Stimulated activated CD4-positive, alpha-beta T cell treated with anti-CD3 and anti-CD28 coated beads, Interleukin-2, amount 100 ng/mL, for 4 hours (primary cell): ENCODE measurements around the gene PRM3.

Experiments used
- DNase-seq: peaks from one replicate; pipeline ENCODE4 v3.0.0-alpha.2; 2020; ENCODE audit warnings: low read depth

The PRM3 gene

GRCh38 chr16:11242658-11243057 lies 30.8 kb downstream of the PRM3 start:
- no peak for DNase-seq

GRCh38 chr16:11241480-11242204 lies 31.8 kb downstream of the PRM3 start:
- DNase-seq, result no peak

GRCh38 chr16:11240636-11241473 lies 32.6 kb downstream of the PRM3 start:
- DNase-seq, result no peak

- no peak for DNase-seq
Measured at GRCh38 chr16:11239644-11240632, 33.5 kb downstream of the PRM3 start.

DNA sequence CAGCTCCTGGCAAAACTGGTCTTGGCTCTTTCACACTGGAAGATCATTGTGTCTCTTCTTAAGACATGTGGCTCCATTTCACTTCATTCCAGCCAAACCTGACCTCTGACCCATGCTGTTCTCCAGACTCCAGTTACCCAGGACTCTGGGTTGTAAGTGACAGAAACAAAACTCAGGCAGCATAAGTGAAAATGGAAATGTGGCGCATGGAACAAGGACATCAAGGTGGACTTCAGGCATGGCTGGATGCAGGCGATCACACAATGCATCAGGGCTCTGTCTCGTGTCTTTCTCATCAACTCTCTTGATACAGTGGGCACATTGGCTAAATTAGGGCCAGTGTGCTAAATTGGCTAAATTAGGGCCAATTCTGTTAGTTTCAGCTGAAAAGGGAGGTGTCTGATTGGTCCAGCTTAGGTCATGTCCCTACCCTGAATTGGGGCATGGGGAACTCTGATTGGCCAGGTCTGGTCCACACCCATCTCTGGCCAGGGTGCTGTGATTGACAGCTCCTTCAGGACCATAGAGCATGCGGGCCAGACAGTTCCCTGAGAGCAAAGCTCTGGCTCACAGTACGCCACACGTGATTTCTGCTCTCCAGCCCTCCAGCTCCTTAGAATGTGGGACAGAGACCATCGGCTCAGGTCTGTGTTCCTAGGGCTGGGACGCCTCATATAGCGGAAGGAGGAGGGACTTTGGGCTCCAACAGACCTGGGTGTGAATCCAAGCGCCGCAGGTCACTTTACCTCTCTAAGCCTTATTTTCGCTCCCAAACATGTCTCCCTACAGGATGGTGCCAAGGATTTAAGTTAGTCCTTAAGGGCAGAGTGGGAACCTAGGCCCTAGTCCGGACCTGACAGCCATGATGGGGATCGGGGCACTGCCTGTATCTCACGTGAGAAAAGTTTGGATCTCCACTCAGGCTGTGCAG lies 34.9 kb downstream of the PRM3 start:
- no peak for DNase-seq

- DNase-seq, result no peak
Measured at GRCh38 chr16:11236461-11237254, 36.8 kb downstream of the PRM3 start.

- no peak for DNase-seq
Measured at GRCh38 chr16:11235703-11235991, 37.8 kb downstream of the PRM3 start.

GRCh38 chr16:11234884-11235702 lies 38.3 kb downstream of the PRM3 start:
- DNase-seq, result no peak

GRCh38 chr16:11233727-11234376 lies 39.6 kb downstream of the PRM3 start:
- DNase-seq, result peak; percentile 67

GRCh38 chr16:11232852-11233726 lies 40.3 kb downstream of the PRM3 start:
- DNase-seq, result peak; percentile 86

- no peak for DNase-seq
Measured at GRCh38 chr16:11232302-11232851, 41.1 kb downstream of the PRM3 start.

GRCh38 chr16:11231367-11231970 lies 42.0 kb downstream of the PRM3 start:
- DNase-seq, result no peak

GRCh38 chr16:11229906-11230305 lies 43.5 kb downstream of the PRM3 start:
- no peak for DNase-seq

- DNase-seq, result no peak
Measured at GRCh38 chr16:11229432-11229831, 44.0 kb downstream of the PRM3 start.

DNA sequence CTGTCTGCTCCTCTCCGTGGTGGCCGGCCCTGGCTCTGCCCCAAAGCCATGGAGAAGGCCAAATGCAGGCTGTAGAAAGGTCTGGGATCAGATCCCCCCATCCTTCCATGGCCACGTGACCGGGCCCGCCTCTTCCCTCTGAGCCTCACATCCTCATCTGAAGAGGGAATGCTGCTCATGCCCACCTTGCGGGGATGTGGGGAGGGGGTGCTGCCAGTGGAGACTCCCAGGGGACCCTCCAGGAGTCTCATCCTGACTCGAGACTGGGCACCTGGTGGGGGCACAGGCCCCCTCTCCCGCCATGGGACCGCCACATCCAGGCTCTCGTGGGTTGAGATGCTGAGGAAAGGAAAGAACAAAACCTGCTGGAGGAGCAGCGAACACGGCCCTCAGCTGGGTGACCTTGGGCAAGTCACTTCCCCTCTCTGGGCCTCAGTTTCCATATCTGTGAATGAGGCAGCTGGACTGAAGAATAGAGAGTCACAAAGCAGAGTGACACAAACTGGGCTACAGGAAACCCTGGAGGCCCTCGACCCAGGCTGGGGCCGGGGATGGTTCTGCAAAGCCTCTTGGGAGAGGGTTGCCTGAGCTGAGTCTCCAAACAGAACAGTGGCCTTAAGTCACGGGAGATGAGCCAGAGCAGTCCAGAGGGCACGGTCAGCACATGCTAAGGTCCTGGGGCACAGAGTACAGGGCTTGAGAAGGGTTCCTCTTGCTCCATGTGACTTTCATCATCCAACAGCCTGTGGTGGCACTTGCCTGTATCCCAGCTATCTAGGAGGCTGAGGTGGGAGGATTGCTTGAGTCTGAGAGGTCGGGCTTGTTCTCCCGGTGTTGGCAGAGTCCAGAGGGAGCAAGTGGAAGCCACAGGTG lies 47.5 kb downstream of the PRM3 start:
- no peak for DNase-seq
